Measurements from ENCODE around the gene CA9.

Gene CA9

DNA sequence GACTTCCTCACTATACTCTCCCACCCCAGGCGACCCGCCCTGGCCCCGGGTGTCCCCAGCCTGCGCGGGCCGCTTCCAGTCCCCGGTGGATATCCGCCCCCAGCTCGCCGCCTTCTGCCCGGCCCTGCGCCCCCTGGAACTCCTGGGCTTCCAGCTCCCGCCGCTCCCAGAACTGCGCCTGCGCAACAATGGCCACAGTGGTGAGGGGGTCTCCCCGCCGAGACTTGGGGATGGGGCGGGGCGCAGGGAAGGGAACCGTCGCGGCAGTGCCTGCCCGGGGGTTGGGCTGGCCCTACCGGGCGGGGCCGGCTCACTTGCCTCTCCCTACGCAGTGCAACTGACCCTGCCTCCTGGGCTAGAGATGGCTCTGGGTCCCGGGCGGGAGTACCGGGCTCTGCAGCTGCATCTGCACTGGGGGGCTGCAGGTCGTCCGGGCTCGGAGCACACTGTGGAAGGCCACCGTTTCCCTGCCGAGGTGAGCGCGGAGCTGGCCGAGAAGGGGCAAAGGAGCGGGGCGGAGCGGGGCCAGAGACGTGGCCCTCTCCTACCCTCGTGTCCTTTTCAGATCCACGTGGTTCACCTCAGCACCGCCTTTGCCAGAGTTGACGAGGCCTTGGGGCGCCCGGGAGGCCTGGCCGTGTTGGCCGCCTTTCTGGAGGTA, 2.1 kb downstream of the CA9 start:
- DNase-seq: no peak

DNA sequence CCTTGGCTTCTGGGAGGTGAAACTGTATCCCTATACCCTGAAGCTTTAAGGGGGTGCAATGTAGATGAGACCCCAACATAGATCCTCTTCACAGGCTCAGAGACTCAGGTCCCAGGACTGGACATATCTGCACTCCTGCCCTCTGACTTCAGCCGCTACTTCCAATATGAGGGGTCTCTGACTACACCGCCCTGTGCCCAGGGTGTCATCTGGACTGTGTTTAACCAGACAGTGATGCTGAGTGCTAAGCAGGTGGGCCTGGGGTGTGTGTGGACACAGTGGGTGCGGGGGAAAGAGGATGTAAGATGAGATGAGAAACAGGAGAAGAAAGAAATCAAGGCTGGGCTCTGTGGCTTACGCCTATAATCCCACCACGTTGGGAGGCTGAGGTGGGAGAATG, 5.4 kb downstream of the CA9 start:
- no peak for DNase-seq

- DNase-seq: no peak
Observed at GRCh38 chr9:35679766-35680330, 6.1 kb downstream of the CA9 start.

- DNase-seq: no peak
Observed at GRCh38 chr9:35680331-35681105, 6.8 kb downstream of the CA9 start.

- no peak for DNase-seq
Observed at GRCh38 chr9:35681341-35682002, 7.7 kb downstream of the CA9 start.

- no peak for DNase-seq
Observed at GRCh38 chr9:35682051-35682450, 8.3 kb downstream of the CA9 start.

DNA sequence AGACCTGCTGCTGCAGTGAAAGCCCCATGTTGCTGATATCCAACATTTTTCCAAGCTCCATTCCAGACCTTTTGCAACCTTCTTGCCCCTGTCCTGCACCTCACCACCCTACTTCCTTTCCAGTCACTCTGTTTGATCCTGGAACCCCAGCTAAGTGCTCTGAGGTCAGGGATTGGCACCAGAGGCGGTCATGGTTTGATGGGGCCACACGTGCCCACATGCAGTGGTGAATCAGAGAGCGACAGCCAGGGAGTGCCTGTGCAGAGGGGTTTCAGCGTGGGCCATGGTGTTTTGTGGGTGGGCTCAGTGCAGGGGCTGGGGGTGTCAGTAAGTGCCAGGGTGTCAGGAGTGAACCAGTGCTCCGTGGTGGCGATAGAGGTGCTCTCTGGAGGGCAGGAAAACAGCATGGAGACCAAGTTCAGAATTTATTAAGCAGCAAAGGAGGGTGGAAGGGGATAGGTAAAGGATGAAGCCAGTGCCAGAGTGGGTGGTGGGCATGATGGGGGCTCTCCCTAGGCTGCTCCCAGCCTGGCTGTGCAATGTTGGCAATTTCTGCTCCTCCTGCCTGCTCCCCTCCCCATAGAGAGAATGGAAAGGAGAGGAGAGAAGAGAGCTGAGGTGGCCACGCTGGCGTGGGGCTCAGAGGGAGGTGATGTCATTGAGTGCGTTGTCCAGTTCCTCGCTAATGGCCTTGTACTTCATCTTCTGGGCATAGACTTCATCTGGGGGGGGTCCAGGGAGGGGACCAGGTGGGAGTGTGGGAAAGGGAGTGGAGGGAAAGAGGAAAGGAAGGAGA, 9.0 kb downstream of the CA9 start:
- no peak for DNase-seq

- DNase-seq: no peak
Observed at GRCh38 chr9:35683323-35683722, 9.6 kb downstream of the CA9 start.

DNA sequence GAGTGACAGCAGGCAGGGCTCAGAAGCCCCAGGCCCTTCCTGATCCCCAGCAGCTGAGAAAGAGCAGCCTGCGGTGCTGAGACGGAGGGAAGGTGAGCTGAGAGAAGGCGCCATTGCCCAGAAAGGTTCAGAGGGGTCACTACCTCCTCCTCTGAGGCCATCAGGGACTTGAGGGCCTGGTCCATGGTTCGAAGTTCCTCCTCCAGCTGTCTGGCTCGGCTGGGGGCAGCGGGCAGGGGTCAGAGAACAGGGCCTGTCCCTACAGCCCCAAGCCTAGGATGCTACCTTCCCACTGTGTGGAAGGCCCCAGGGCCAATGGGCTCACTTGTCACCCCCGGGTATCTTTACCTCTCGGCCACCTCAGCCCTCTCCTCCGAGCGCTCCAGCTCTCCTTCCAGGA, 11.2 kb downstream of the CA9 start:
- DNase-seq: no peak

GRCh38 chr9:35685506-35685905, 11.8 kb downstream of the CA9 start:
- DNase-seq: no peak

- DNase-seq: no peak
Observed at GRCh38 chr9:35686222-35687203, 12.8 kb downstream of the CA9 start.

- no peak for DNase-seq
Observed at GRCh38 chr9:35687306-35687705, 13.6 kb downstream of the CA9 start.

GRCh38 chr9:35687972-35688557, 14.3 kb downstream of the CA9 start:
- no peak for DNase-seq

DNA sequence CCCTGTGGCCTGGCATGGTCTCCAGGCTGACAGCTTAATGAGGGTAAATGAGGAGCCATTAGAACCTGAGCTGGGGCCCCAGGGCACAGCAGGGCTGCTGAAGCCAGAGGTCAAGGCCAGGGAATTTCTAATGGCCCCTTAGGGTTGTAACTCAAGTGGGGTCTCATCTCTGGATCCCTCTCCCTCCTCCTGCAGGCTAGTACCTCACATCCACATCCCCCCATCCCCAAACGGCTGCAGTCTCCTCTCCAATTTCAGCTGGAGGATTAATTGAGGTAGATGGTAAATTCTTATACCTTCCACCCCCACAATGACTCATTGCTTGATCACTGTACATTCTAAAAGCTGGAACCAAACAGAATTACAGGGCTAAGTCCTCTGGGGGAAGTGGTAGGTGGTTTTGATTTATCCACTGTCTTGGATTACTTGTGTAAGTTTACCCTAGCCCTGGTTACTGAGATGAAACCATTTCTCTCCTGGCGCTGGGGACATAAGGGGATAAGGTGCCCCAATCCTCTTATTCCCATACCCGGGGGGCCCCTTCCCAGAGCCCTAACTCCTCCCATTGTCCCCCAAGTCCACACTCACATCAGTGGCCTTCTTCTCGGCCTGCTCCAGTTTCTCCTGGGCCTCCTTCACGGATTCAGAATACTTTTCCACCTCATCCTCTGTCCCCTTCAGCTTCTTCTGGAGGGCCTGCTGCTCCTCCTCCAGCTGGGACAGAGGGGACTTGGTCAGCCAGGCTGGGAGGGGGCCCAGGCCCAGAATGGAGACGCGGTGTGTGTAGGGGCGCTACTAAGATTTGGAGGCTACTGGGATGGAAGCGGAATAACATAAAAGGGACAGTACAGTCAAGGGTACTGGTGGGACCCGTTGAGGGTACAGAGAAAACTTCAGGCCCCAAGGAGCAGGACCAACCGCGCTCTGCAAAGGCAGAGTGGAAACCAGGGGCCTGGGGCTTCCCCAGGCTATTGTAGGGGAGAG, 15.1 kb downstream of the CA9 start:
- no peak for DNase-seq

GRCh38 chr9:35689542-35690293, 16.0 kb downstream of the CA9 start, which contains the start of gene TPM2:
TPM2 (minus strand) TSS chr9:35689925; CDS start chr9:35689817, 108 bp downstream.
- DNase-seq: no peak

DNA sequence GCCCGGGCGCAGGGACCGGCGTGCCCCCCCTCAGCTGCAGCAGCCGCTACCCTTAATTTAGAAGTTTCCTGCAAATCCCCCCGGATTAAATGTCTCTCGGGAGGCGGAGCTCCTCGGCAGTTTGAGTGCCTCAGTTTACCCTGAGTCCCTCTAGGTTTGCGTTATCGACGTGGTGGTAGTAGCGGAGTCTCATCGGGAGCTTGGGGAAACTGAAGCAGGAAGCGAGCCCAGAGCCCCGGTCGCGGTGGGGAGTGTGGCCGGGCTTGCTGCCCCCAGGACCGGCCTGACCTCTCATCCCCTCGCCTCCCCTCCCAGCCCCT, 16.5 kb downstream of the CA9 start:
- DNase-seq: peak in 1 of 2 experiments; percentile 12

- DNase-seq: peak in 1 of 2 experiments; percentile 34
Observed at GRCh38 chr9:35690614-35691333, 17.0 kb downstream of the CA9 start.

DNA sequence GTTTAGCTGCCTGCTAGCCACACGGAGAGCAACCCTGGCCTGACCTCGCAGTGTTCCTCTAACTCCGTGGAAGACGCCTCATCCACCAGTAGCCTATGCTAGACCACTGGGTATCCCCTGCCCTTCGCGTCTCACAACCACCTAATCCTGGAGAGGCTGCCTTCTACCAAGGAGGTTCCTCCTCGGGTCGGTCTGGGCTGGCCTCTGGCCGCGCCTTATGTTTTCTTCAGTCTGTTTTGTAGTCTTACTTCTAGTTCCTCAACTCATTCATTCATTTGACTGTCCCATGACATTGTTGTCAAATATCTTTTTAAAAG, 17.6 kb downstream of the CA9 start:
- DNase-seq: no peak

All from NCI-H524 (cell line).